CD14-positive monocyte (primary cell): ENCODE results near the gene CACNB2. TPM values are rescaled to one million over a fixed set of nuclear protein-coding genes. Genes with fewer than 3 reads are reported as not detected.

ENCODE experiments used
- DNase-seq, 3 donors: peaks; one replicate each; pipeline ENCODE4 v3.0.0-alpha.2; 2011 to 2022
- H2AFZ ChIP-seq: 2 replicates; pipeline ENCODE4 v1.6.0; 2012; ENCODE audit warnings: mild to moderate bottlenecking, low read depth, low read length, inconsistent platforms; ENCODE audit not compliant: insufficient read depth, poor library complexity, severe bottlenecking
- H3K27ac ChIP-seq, 2 donors: 1 replicate in 1 of 2; 2 replicates in 1 of 2; pipeline ENCODE4 v1.5.1; 2012 to 2013; ENCODE audit warnings: low read length in 2 of 2, control low read depth in 1 of 2, inconsistent platforms in 1 of 2, low read depth in 1 of 2, mild to moderate bottlenecking in 1 of 2
- H3K27me3 ChIP-seq, 2 donors: one replicate each; pipeline versions ENCODE4 v1.6.0 to v1.6.1; 2011 to 2013; ENCODE audit warnings: low read length in 2 of 2; ENCODE audit not compliant: control insufficient read depth in 2 of 2, insufficient read depth in 2 of 2
- H3K36me3 ChIP-seq, 2 donors: replicated peaks in 1 of 2; 1 replicate in 1 of 2; 2 replicates in 1 of 2; pipeline versions ENCODE4 v1.5.1 to v1.6.1; 2012 to 2013; ENCODE audit warnings: low read length in 2 of 2, control low read depth in 1 of 2, inconsistent platforms in 1 of 2, mild to moderate bottlenecking in 1 of 2; ENCODE audit not compliant: insufficient read depth in 2 of 2, control insufficient read depth in 1 of 2
- H3K4me1 ChIP-seq, 2 donors: 1 replicate in 1 of 2; 2 replicates in 1 of 2; pipeline versions ENCODE4 v1.5.1 to v1.6.1; 2012 to 2013; ENCODE audit warnings: low read length in 2 of 2, control low read depth in 1 of 2, inconsistent platforms in 1 of 2, mild to moderate bottlenecking in 1 of 2, moderate library complexity in 1 of 2; ENCODE audit not compliant: insufficient read depth in 2 of 2, control insufficient read depth in 1 of 2
- H3K4me2 ChIP-seq: replicated peaks from 2 replicates; pipeline ENCODE3; 2012; ENCODE audit warnings: low read length, moderate library complexity, mild to moderate bottlenecking; ENCODE audit not compliant: poor library complexity, severe bottlenecking; ENCODE audit errors: extremely low read depth
- H3K4me3 ChIP-seq, 3 experiments: fragments of 200-600 bp in 1 of 3; sonication (generic) in 1 of 3; replicated peaks in 1 of 3; 1 replicate in 2 of 3; 2 replicates in 1 of 3; pipeline ENCODE4 v1.5.1; 2011 to 2013; ENCODE audit warnings: low read length in 3 of 3, mild to moderate bottlenecking in 3 of 3, control low read depth in 2 of 3, low read depth in 2 of 3, inconsistent platforms in 1 of 3, moderate library complexity in 1 of 3
- H3K79me2 ChIP-seq: 2 replicates; pipeline ENCODE4 v1.6.0; 2012; ENCODE audit warnings: mild to moderate bottlenecking, control low read depth, inconsistent platforms, low read length, moderate library complexity; ENCODE audit not compliant: insufficient read depth
- H3K9ac ChIP-seq: 2 replicates; pipeline ENCODE4 v1.6.0; 2017; ENCODE audit warnings: low read length, mild to moderate bottlenecking; ENCODE audit not compliant: insufficient read depth, poor library complexity, severe bottlenecking
- H3K9me3 ChIP-seq, 2 donors: replicated peaks in 1 of 2; 1 replicate in 1 of 2; 2 replicates in 1 of 2; pipeline versions ENCODE4 v1.5.1 to v1.6.1; 2012 to 2013; ENCODE audit warnings: low read length in 2 of 2, control low read depth in 1 of 2; ENCODE audit not compliant: control insufficient read depth in 1 of 2, insufficient read depth in 1 of 2
- H4K20me1 ChIP-seq: 2 replicates; pipeline ENCODE4 v1.6.0; 2012; ENCODE audit warnings: mild to moderate bottlenecking, low read length, control low read depth, moderate library complexity; ENCODE audit not compliant: insufficient read depth
- H3K27ac Mint-ChIP-seq, 7 donors: one replicate each; pipeline ENCODE4 v1.8.0; 2020; ENCODE audit warnings: mild to moderate bottlenecking in 7 of 7, mixed read lengths in 7 of 7, moderate library complexity in 6 of 7, inconsistent platforms in 2 of 7
- H3K27me3 Mint-ChIP-seq, 3 donors: one replicate each; pipeline ENCODE4 v1.8.0; 2021 to 2022; ENCODE audit warnings: low read depth in 3 of 3, mild to moderate bottlenecking in 3 of 3, mixed read lengths in 3 of 3, moderate library complexity in 3 of 3, inconsistent platforms in 1 of 3
- H3K36me3 Mint-ChIP-seq, 2 donors: one replicate each; pipeline ENCODE4 v1.8.0; 2020; ENCODE audit warnings: mixed read lengths in 2 of 2, inconsistent platforms in 1 of 2, mild to moderate bottlenecking in 1 of 2
- H3K4me1 Mint-ChIP-seq: one replicate; pipeline ENCODE4 v1.8.0; 2020; ENCODE audit warnings: mild to moderate bottlenecking, mixed read lengths
- H3K4me3 Mint-ChIP-seq, 2 donors: one replicate each; pipeline ENCODE4 v1.8.0; 2020; ENCODE audit warnings: mild to moderate bottlenecking in 2 of 2, mixed read lengths in 2 of 2, moderate library complexity in 1 of 2
- H3K9me3 Mint-ChIP-seq, 7 donors: one replicate each; pipeline ENCODE4 v1.8.0; 2020 to 2022; ENCODE audit warnings: mixed read lengths in 7 of 7, mild to moderate bottlenecking in 6 of 7, moderate library complexity in 6 of 7, inconsistent platforms in 2 of 7
- CTCF ChIP-seq: fragments of 200-600 bp; IDR thresholded peaks from one replicate; pipeline ENCODE4 v1.8.0; 2022; ENCODE audit warnings: antibody characterized with exemption, mild to moderate bottlenecking
- WGBS: methylation state at CpG from one replicate; pipeline ENCODE4 v1.1.5; 2013; ENCODE audit warnings: missing lambda C conversion rate; ENCODE audit not compliant: insufficient coverage; 5-methylcytosine and 5-hydroxymethylcytosine counted together
- intact Hi-C, 2 donors: fragments of 100-400 bp; cut with micrococcal nuclease; formaldehyde crosslinking; loops; one replicate each; pipeline versions ENCODE4 v1.15.0 to v1.15.1; 2023
- polyA plus RNA-seq, 3 donors: library from polyadenylated mRNA; depleted of rRNA in 1 of 3; unstranded in 2 of 3; stranded (reverse) in 1 of 3; fragments of 300-500 nt in 2 of 3; fragments of >200 nt in 1 of 3; fragmentation: Illumina TruSeq in 2 of 3; gene quantifications; 1 replicate in 2 of 3; 2 replicates in 1 of 3; pipeline ENCODE4 v1.2.3, GENCODE V29; 2012 to 2021

The CACNB2 gene
- polyA plus RNA-seq, 3 donors: 0.05 TPM; not detected in 2

GRCh38 chr10:18577823-18578685 lies 437.8 kb downstream of the CACNB2 start:
- no peak for TF ChIP-seq CTCF
- no peak overlapping the region for H3K4me3 ChIP-seq

GRCh38 chr10:18582803-18583202 lies 442.6 kb downstream of the CACNB2 start:
- no peaks in the 10 kb centered on the region for H3K27me3 ChIP-seq
- no peak overlapping the region for H2AFZ ChIP-seq
- Mint-ChIP-seq H3K4me1 (peaks cover 5% of the 10 kb centered on the region), H3K27me3 (peaks cover 0 to 3% (median 0%) of the 10 kb centered on the region in 3 donors), H3K9me3 (peaks cover 17 to 32% (median 20%) of the 10 kb centered on the region in 7 donors), H3K36me3 (peaks cover 45 to 65% of the 10 kb centered on the region in 2 donors), H3K4me3 (no peak overlapping the region), H3K27ac (no peak overlapping the region)
- no peak overlapping the region for H3K9ac ChIP-seq
- no peak for TF ChIP-seq CTCF
- peaks cover 17 to 26% of the 10 kb centered on the region in 2 donors for H3K9me3 ChIP-seq
- no peak overlapping the region for H3K27ac ChIP-seq
- no peaks in the 10 kb centered on the region for H3K79me2 ChIP-seq
- intact Hi-C loops: no loop called here
- H4K20me1 ChIP-seq: no peaks in the 10 kb centered on the region
- WGBS: 0% methylated on average over 1 of the region's 3 CpGs
- peaks cover 4 to 58% of the 10 kb centered on the region in 2 donors for H3K36me3 ChIP-seq
- no peaks in the 10 kb centered on the region for H3K4me1 ChIP-seq
- H3K4me2 ChIP-seq: no peak overlapping the region
- DNase-seq: no peak
- no peak overlapping the region for H3K4me3 ChIP-seq

More at GRCh38 chr10:18577823-18578685, 437.8 kb downstream of the CACNB2 start:
- Histone ChIP-seq H2AFZ (no peak overlapping the region), H3K36me3 (peaks cover 4 to 41% of the 10 kb centered on the region in 2 donors), H4K20me1 (no peaks in the 10 kb centered on the region), H3K9me3 (peaks cover 22 to 28% of the 10 kb centered on the region in 2 donors), H3K27me3 (no peaks in the 10 kb centered on the region), H3K27ac (no peak overlapping the region), H3K4me2 (no peak overlapping the region), H3K9ac (no peak overlapping the region), H3K4me1 (no peaks in the 10 kb centered on the region), H3K79me2 (no peaks in the 10 kb centered on the region)
- H3K36me3 Mint-ChIP-seq: peaks cover 35 to 54% of the 10 kb centered on the region in 2 donors
- peaks cover 12 to 34% (median 27%) of the 10 kb centered on the region in 7 donors for H3K9me3 Mint-ChIP-seq
- H3K27ac Mint-ChIP-seq: no peak overlapping the region
- no peak for DNase-seq
- peaks cover 0 to 3% (median 0%) of the 10 kb centered on the region in 3 donors for H3K27me3 Mint-ChIP-seq
- H3K4me1 Mint-ChIP-seq: peaks cover 4% of the 10 kb centered on the region
- intact Hi-C loops: no loop called here
- H3K4me3 Mint-ChIP-seq: no peak overlapping the region
- 94% methylated on average over 10 of the region's 15 CpGs for WGBS
